Mucosa of descending colon (tissue), 3 donors: ENCODE data around the gene C10orf90. TPM values are rescaled to one million over a fixed set of nuclear protein-coding genes. Genes with fewer than 3 reads are reported as not detected.

Experiments
- ATAC-seq: fragments of 200-7000 bp; cut with Tn5 transposase; one replicate; pipeline ENCODE4 v1.9.1; 2020; ENCODE audit warnings: mild to moderate bottlenecking, moderate library complexity
- DNase-seq, 3 donors: peaks; one replicate each; pipeline ENCODE4 v3.0.0-alpha.2; 2020
- H3K36me3 ChIP-seq: fragments of 200-600 bp; one replicate; pipeline ENCODE4 v1.8.0; 2021; ENCODE audit warnings: low read depth, mild to moderate bottlenecking
- H3K4me1 ChIP-seq: fragments of 200-600 bp; one replicate; pipeline ENCODE4 v1.8.0; 2021; ENCODE audit warnings: low read depth, mild to moderate bottlenecking
- H3K4me3 ChIP-seq: fragments of 200-600 bp; one replicate; pipeline ENCODE4 v1.8.0; 2021; ENCODE audit warnings: mild to moderate bottlenecking
- H3K9me3 ChIP-seq: fragments of 200-600 bp; one replicate; pipeline ENCODE4 v1.8.0; 2021; ENCODE audit warnings: mild to moderate bottlenecking
- intact Hi-C, 2 donors: fragments of 100-400 bp; cut with DNase I in 1 of 2; cut with micrococcal nuclease in 1 of 2; formaldehyde crosslinking; loops; one replicate each; pipeline versions ENCODE4 v1.11.0 to v1.11.1; 2022; cut with DNase I, micrococcal nuclease
- total RNA-seq, 3 donors: library from RNA; stranded (reverse); fragmentation: NEBNext Ultra II Directional in 2 of 3; extraction: Animal tissue kit (Norgen Biotek cat#: 25700) in 2 of 3; gene quantifications; one replicate each; pipeline versions ENCODE4 v1.2.1 to v1.2.4, GENCODE V29; 2021 to 2023
- TF ChIP-seq, protein P1 (sequence below): fragments of 200-600 bp; IDR thresholded peaks from one replicate; pipeline ENCODE4 v1.8.0; 2022; ENCODE audit warnings: antibody characterized with exemption, mild to moderate bottlenecking
- donor health status: DM: no; HTN: no; CAD: no; lungs with moderate emphysema.
- donor health status: DM: no; HTN: no; CAD: no.
- donor health status: DM: no; HTN: yes; CAD: no.

Gene C10orf90
- total RNA-seq, 3 donors from 2014 or later: 1.1 TPM; not detected in 2

DNA sequence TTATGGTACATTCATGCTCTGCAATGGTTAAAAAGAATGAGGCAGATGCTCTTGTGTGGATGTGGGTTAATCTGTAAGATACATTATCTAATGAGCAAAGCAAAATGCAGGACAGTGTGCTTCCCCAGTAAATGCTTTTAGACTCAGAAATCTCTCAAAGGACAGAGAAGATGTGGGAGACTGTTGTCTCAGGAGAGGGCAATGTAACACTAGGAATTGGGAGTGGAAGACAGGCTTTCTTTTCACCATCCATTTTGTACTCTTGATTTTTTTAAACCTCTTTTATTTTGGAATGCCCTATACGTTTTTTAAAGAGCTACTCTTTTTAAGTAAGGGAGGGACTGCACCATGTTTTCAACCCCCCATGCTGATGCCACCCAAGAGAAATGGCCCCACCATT is 204.7 kb downstream of the C10orf90 start:
- DNase-seq (no peak), ATAC-seq (no peak)
- Histone ChIP-seq H3K9me3 (no peaks in the 10 kb centered on the region), H3K36me3 (no peaks in the 10 kb centered on the region), H3K4me1 (no peaks in the 10 kb centered on the region), H3K4me3 (no peak overlapping the region)
- intact Hi-C loops: no loop called here
- TF ChIP-seq, protein P1, sequence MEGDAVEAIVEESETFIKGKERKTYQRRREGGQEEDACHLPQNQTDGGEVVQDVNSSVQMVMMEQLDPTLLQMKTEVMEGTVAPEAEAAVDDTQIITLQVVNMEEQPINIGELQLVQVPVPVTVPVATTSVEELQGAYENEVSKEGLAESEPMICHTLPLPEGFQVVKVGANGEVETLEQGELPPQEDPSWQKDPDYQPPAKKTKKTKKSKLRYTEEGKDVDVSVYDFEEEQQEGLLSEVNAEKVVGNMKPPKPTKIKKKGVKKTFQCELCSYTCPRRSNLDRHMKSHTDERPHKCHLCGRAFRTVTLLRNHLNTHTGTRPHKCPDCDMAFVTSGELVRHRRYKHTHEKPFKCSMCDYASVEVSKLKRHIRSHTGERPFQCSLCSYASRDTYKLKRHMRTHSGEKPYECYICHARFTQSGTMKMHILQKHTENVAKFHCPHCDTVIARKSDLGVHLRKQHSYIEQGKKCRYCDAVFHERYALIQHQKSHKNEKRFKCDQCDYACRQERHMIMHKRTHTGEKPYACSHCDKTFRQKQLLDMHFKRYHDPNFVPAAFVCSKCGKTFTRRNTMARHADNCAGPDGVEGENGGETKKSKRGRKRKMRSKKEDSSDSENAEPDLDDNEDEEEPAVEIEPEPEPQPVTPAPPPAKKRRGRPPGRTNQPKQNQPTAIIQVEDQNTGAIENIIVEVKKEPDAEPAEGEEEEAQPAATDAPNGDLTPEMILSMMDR: no peak

DNA sequence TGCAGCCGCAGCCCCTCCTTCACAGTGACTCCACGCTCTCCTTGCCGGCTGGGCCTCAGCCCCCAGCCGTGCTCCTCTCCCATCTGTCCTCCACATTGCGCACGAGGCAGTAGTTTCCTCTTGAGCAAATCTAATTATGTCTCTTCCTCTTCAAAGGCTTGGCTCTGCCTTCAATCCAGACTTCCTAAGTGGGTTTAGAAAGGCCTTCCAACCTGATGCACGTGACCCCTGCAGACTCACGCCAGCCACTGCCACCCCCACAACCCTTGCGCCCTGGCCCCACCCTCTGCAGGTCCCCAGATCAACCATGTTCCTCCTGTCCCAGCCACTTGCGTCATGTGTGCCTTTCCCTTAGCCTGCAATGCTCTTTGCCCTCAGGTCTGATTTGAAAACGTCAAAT is 207.2 kb downstream of the C10orf90 start:
- Histone ChIP-seq H3K4me3 (no peak overlapping the region), H3K4me1 (no peaks in the 10 kb centered on the region), H3K36me3 (no peaks in the 10 kb centered on the region), H3K9me3 (no peaks in the 10 kb centered on the region)
- no peak for ATAC-seq
- intact Hi-C loops: no loop called here
- no peak for DNase-seq
- TF ChIP-seq, protein P1: no peak

DNA sequence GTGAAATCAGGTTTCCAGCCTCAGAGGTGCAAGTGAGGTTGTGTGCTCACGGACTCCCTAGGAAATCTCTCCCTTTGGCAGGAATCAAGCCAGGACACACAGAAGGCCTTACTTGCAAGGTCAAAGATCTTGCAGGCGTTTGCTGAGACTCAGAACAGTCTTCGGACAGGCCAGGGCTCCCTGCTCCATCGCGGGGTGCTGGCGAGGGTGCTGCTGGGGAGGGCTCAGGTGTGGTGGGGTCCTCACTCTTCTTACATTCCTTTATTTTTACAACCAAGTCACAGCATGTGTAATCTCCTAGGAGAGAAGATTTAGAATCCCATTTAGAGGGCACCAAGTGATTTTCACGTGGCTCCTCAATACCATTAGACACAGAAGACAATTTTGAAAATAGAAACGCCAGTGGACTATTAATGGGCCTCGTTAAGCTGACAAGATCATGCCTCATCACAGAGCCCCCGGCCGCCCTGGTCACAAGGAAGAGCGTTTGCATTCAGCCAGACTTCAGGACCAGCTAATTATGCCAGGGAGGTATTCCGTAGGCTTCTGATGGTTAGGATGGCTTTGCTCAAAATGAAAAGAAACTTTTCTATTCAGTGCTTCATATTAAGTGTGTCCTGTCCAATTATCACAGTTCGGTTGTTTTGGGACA is 209.1 kb downstream of the C10orf90 start:
- no peak for ATAC-seq
- Histone ChIP-seq H3K4me1 (no peaks in the 10 kb centered on the region), H3K36me3 (no peaks in the 10 kb centered on the region), H3K4me3 (no peak overlapping the region), H3K9me3 (no peaks in the 10 kb centered on the region)
- DNase-seq: no peak
- intact Hi-C loops: no loop called here
- TF ChIP-seq, protein P1: no peak

DNA sequence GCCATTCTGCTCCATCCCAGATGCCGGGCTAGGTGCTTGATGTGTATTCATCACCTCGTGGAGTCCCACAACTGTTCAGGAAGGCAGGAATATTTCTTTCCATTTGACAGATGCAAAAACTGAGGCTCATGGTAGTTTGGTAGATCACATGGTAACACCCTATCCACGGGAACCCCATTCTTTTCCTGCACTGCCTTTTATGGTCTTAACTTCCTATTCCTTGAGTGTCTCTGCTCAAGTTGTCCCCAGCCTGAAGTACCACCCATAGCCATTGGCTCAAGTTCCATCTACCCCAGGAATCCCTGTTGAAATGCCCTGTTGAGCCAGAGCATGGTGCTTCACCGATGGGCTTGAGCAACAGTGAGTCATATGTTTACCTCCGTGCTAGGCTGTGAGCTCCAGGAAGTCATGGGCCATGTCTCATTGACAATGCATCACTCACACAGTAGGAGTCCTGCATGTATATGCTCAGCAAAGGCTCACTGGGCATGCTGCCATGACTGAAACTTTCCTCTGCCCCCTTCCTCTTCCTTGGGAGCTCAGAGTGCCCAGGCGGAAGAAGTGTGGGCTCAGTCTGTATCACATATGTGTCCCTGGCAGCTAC is 210.5 kb downstream of the C10orf90 start:
- ATAC-seq (no peak), DNase-seq (no peak)
- TF ChIP-seq, protein P1: no peak
- Histone ChIP-seq H3K36me3 (no peaks in the 10 kb centered on the region), H3K9me3 (no peaks in the 10 kb centered on the region), H3K4me3 (no peak overlapping the region), H3K4me1 (no peaks in the 10 kb centered on the region)
- intact Hi-C loops: no loop called here

DNA sequence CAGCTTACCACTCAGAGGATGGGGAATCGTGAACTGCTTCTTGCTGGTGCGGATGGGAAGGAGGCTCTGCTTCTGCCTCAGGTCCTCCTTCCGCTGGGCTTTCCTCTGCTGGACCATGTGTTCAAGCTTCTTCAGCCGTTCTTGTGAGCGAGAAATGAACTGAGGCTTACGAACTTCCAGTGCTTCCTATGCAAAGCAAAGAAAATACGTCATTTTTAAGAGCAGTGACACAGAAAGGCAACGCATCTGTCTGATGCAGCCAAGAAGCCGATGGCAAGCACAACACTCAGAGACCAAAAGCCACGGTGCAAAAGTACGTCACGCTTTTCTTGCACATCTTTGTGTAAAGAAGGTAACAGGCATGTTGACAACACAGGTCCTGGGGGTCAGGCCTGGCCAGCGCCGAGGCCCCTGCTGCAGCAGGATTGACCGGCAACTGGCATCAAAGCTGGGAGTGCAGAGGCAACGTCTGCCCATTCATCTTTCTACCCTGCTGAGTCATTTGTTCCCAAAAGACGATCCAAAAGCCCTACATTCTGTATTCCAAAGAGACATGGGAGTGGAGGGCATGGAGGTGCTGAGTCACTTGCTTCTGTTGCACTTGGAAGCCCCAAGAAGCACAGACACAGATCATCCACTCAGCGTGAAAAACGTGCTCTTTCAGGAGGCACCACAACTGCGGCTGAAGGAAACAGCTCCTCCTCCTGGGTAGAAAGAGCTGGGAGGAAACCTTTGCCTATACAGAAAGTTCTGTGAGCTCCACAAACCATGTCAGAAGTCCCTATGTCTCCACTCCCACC is 211.3 kb downstream of the C10orf90 start:
- DNase-seq (no peak), ATAC-seq (no peak)
- no peak overlapping the region for H3K4me3 ChIP-seq
- no peaks in the 10 kb centered on the region for H3K36me3 ChIP-seq
- TF ChIP-seq, protein P1: no peak
- intact Hi-C loops: no loop called here
- H3K9me3 ChIP-seq: no peaks in the 10 kb centered on the region
- no peaks in the 10 kb centered on the region for H3K4me1 ChIP-seq
